ENCODE measurements around the gene ZNF853.
"Not testable (repeated sequence)": the region's sequence is repeated elsewhere in the genome, so short reads cannot be mapped to it uniquely, and the experiment has no call there.

Gene ZNF853

DNA sequence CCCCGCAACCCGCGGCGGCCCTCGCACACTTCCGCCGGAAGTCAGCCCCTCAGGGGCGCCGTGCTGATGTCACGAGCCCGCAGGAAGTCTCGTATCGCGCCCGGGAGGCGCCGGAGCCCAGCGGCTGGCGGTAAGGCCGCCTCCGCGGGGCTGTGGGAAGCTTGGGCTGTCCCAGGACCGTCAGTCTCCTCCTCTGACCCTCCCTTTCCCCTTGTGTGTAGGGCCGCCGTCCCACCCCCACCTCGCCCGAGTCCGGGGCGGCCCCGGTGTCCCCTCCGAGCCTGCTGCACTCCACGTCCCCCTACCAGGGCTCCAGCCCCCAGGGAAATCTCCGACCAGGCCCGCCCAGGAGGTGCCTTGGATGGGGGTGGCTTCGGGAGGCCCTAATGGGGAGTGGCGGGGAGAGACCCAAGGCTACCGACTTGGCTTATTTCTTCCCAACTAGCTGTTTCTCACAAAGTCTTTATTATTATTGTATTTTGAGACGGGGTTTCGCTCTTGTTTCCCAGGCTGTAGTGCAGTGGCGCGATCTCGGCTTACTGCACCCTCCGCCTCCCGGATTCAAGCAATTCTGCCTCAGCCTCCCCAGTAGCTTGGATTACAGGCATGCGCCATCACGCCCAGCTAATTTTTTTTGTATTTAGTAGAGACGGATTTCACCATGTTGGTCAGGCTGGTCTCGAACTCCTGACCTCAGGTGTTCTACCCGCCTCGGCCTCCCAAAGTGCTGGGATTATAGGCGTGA lies 37.9 kb upstream of the ZNF853 start, which contains the start of gene ZDHHC4:
Gene ZDHHC4 (plus strand): TSS at position 86 of the 745 bp plus-strand sequence. CDS start 3,108 bp downstream, outside the sequence.
- DNase-seq (ENCODE audit: low spot score): peak; percentile 96
- no peak for TF ChIP-seq CTCF (IDR thresholded peaks at IDR 0.05; ENCODE audit: extremely low read depth, missing control alignments)

GRCh38 chr7:6578114-6579084 lies 37.0 kb upstream of the ZNF853 start:
- DNase-seq (ENCODE audit: low spot score): no peak
- no peak for TF ChIP-seq CTCF (IDR thresholded peaks at IDR 0.05; ENCODE audit: extremely low read depth, missing control alignments)

GRCh38 chr7:6579446-6579845 lies 36.0 kb upstream of the ZNF853 start:
- no peak for DNase-seq (ENCODE audit: low spot score)
- no peak for TF ChIP-seq CTCF (IDR thresholded peaks at IDR 0.05; ENCODE audit: extremely low read depth, missing control alignments)

GRCh38 chr7:6585746-6586432 lies 29.5 kb upstream of the ZNF853 start:
- not testable (repeated sequence) for DNase-seq (ENCODE audit: low spot score)

DNA sequence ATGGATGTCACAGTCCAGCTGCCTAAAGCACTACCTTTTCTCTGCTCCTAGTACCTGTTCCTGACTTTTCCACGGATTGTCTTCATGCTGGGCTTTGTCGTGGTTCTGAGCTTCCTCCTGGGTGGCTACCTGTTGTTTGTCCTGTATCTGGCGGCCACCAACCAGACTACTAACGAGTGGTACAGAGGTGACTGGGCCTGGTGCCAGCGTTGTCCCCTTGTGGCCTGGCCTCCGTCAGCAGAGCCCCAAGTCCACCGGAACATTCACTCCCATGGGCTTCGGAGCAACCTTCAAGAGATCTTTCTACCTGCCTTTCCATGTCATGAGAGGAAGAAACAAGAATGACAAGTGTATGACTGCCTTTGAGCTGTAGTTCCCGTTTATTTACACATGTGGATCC lies 26.8 kb upstream of the ZNF853 start:
- no peak for TF ChIP-seq CTCF (IDR thresholded peaks at IDR 0.05; ENCODE audit: extremely low read depth, missing control alignments)
- DNase-seq (ENCODE audit: low spot score): no peak

GRCh38 chr7:6589151-6589828 lies 26.1 kb upstream of the ZNF853 start:
- peak; percentile 7 for DNase-seq (ENCODE audit: low spot score)
- no peak for TF ChIP-seq CTCF (IDR thresholded peaks at IDR 0.05; ENCODE audit: extremely low read depth, missing control alignments)
